A172 (cell line): ENCODE results near the gene LRRC55. TPM values are rescaled to one million over a fixed set of nuclear protein-coding genes. Genes with fewer than 3 reads are reported as not detected.

ENCODE experiments used
- DNase-seq: peaks from one replicate; pipeline ENCODE4 v3.0.0-alpha.2; 2015; ENCODE audit warnings: low spot score
- total RNA-seq: library from RNA; depleted of rRNA; stranded (reverse); fragments of >200 nt; shearing (Covaris generic); gene quantifications from 2 replicates; pipeline ENCODE4 v1.2.3, GENCODE V29; 2014; rRNA removed

The LRRC55 gene
- total RNA-seq, 1 experiment from 2014 or later, result not detected

DNA sequence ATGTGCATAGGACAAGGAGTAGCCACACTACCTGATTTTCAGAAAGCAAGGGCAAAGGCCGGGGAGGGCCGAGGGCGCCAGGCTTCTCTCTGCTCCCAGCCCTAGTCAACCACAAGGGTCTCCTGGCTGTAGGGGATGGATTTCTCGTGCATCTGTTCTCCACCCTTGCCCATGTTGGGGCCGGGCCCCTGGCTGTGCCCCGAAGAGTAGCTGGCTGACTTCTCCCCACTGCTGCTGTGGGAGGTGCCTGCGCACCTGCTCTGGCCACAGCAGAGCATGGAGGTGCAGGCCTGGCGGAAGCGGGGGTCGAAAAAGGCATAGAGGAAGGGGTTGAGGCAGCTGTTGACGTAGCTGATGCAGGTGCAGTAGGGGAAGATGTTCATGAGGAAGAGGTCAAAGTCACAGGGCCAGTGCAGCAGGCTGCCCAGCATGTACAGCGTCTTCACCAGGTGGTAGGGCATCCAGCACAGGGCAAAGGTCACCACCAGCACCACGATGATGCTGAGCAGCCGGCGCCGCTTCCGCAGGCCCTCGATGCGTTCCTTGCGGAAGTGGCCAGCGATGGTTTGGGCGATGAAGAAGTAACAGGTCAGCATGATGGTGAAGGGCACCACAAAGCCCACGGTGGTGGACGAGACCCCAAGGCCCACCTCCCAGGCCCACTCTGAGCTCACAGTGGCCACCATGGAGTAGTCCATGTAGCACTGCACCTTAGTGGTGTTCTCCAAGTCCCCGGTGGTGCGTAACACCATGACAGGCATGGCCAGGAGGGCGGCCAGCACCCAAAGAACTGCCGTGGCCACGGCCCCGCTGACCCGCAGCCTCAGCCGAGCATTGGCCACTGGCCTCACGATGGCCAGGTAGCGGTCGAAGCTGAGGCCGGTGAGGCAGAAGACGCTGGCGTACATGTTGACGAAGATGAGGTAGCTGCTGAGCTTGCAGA is 54.3 kb downstream of the LRRC55 start:
- DNase-seq, result no peak

DNA sequence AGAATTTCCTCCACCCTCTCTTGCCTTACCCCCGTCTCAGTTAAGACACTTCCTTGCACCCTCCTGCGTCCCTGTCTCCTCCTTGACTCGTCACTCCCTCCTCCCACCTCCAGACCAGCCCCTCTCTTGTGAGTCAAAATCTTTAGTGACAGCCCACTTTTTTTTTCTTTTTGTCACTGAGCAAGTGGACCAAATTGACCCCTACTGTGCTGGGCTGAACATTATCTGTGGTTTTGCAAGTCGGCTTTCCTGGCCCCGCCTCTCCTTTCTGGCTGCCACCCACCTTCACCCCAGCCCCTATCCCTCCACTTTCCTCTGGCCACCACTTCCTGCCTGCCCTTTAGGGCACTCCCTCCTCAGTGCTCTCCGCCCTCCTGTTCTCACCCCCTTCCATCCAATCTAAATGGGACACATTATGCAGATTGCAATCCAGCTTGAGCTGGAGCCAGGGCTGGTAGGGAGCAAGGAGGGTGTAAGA is 55.5 kb downstream of the LRRC55 start, which contains the start of gene APLNR:
Gene APLNR, minus strand, starts transcription at position 47 of the 478 bp plus-strand sequence. CDS start 246 bp downstream, outside the sequence.
- peak; percentile 10 for DNase-seq

DNA sequence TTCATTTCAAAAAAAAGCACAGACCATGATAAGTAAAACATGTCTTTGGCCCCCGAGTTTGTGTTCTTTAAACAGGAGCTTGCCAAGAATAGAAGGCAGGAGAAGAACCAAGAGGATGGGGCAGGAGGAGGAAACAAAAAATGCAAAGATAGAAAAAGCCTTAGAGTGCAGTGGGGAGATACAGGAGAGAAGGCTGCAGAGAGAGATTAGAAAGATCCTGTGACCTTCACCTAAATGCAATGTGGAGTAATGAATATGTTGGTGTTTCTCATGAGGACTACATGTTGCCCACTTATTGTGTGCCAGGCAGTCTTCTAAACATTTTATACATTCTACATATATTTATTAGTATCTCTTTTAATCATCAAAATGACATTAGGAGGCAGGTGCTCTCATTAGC is 57.6 kb downstream of the LRRC55 start:
- DNase-seq, result no peak

DNA sequence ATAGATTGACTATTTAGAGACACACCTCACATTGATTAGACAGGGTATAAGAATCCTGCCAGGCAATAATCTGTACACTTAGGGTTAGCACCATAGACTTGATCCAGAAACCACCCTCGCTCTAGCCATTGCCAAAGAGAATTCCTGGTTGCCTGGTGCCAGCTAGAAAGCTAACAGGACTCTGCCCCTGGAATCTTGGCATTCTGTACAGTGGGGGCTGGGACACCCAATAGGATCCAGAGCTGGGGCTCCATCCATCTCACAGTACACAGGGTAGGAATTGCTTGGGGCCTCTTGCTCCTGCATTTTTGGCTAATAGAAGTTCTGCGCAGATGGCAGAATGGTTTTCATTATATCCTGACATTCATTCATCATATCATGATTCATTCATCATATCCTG is 58.3 kb downstream of the LRRC55 start:
- DNase-seq, result no peak

DNA sequence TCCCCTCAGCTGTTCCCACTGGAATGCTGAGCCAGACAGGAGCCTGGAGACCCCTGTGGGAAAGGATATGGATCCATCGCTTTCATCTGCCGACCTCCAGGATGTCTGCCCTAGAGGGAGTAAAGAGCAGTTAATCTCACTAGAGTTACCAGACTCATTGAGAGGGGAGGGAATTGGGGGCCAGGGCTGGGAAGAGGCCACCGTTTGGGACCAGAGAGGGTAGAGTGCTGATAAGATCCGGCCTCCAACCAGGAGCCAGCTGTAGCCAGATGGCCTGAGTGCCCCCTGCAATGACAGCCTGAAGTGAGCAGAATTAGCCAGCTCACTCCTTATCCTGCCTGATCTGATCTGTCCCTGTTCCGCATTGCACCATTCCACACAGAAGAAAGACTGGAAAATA is 59.0 kb downstream of the LRRC55 start:
- DNase-seq, result no peak

Other genes with a start within 250 kb of the LRRC55 start
- not detected in 2 replicates for gene OR5AK2, start 193.0 kb upstream of the LRRC55 start, total RNA-seq
- gene APLNR, start 55.3 kb downstream of the LRRC55 start, total RNA-seq, result 0.03 TPM in 1 of 2 replicates, not detected in the other
- gene TNKS1BP1, start 143.0 kb downstream of the LRRC55 start, total RNA-seq, result 43.8 and 50.8 TPM in 2 replicates
- gene SSRP1, start 153.9 kb downstream of the LRRC55 start, total RNA-seq, result 146 and 167 TPM in 2 replicates
- not detected in 2 replicates for gene P2RX3, start 156.4 kb downstream of the LRRC55 start, total RNA-seq
- not detected in 2 replicates for gene PRG3, start 199.2 kb downstream of the LRRC55 start, total RNA-seq
- not detected in 2 replicates for gene PRG2, start 208.7 kb downstream of the LRRC55 start, total RNA-seq
- 18.4 and 20.5 TPM in 2 replicates for gene SLC43A3, start 245.2 kb downstream of the LRRC55 start, total RNA-seq